ENCODE measurements around the gene ANKRD30BL. TPM values are rescaled to one million over a fixed set of nuclear protein-coding genes. Genes with fewer than 3 reads are reported as not detected.
A peak's percentile ranks its signal among the peaks of the same experiment; 100 is the strongest.
"Not testable (repeated sequence)": the region's sequence is repeated elsewhere in the genome, so short reads cannot be mapped to it uniquely, and the experiment has no call there.

Gene ANKRD30BL
- total RNA-seq (2014; rRNA removed; shearing (Covaris generic)): not detected in 2 replicates
- polyA plus RNA-seq (2015; cell fraction: cytosol; rRNA removed): not detected in 2 replicates
- not detected in 2 replicates for polyA plus RNA-seq (2015; cell fraction: nucleus; rRNA removed)

GRCh38 chr2:132161161-132162124 lies at the start of gene ANKRD30BL:
Gene ANKRD30BL, minus strand, starts transcription at chr2:132161952. Its CDS starts 247 bp downstream, at chr2:132161705.
- DNase-seq (ENCODE audit: low read depth): not testable (repeated sequence)

GRCh38 chr2:132202866-132203265 lies 41.1 kb upstream of the ANKRD30BL start:
- not testable (repeated sequence) for DNase-seq (ENCODE audit: low read depth)

- DNase-seq (ENCODE audit: low read depth): not testable (repeated sequence)
Measured at GRCh38 chr2:132192854-132193253, 31.1 kb upstream of the ANKRD30BL start.

GRCh38 chr2:132167100-132167499 lies 5.3 kb upstream of the ANKRD30BL start:
- not testable (repeated sequence) for DNase-seq (ENCODE audit: low read depth)

- DNase-seq (ENCODE audit: low read depth): not testable (repeated sequence)
Measured at GRCh38 chr2:132162125-132162660, 441 bp upstream of the ANKRD30BL start.

GRCh38 chr2:132146774-132147173 lies 15.0 kb downstream of the ANKRD30BL start:
- DNase-seq (ENCODE audit: low read depth): peak; percentile 40

Small RNA genes lying within 50 kb of the gene (small RNA-seq; reads per million reads assigned to genes)
- not detected for gene RNU6-1132P
